HEK293 (cell line): ENCODE results near the gene RNPS1.

Source experiments
- BCL11B ChIP-seq: fragments of 450-650 bp; formaldehyde crosslinking; IDR thresholded peaks from 2 replicates; pipeline ENCODE4 v1.5.1; 2016; ENCODE audit warnings: low read depth, missing biosample characterization, missing genetic modification characterization
- GLIS2 ChIP-seq: fragments of 450-650 bp; formaldehyde crosslinking; IDR thresholded peaks from 2 replicates; pipeline ENCODE4 v1.5.1; 2016; ENCODE audit warnings: missing biosample characterization, missing genetic modification characterization
- KLF9 ChIP-seq: fragments of 450-650 bp; formaldehyde crosslinking; IDR thresholded peaks from 2 replicates; pipeline ENCODE4 v1.5.1; 2016; ENCODE audit warnings: missing biosample characterization, missing genetic modification characterization, low read depth
- MEIS1 ChIP-seq: sonication (generic); formaldehyde crosslinking; IDR thresholded peaks from 2 replicates; pipeline ENCODE4 v1.8.1; 2022; ENCODE audit warnings: missing genetic modification reagents, mild to moderate bottlenecking, borderline replicate concordance
- RBAK ChIP-seq: fragments of 450-650 bp; formaldehyde crosslinking; IDR thresholded peaks from 2 replicates; pipeline ENCODE4 v1.5.1; 2016; ENCODE audit warnings: missing biosample characterization, missing genetic modification characterization
- SALL2 ChIP-seq: fragments of 450-650 bp; formaldehyde crosslinking; IDR thresholded peaks from 2 replicates; pipeline ENCODE4 v1.5.0; 2017; ENCODE audit warnings: missing biosample characterization, mild to moderate bottlenecking, missing genetic modification characterization, borderline replicate concordance
- SETDB1 ChIP-seq: IDR thresholded peaks from one replicate; pipeline ENCODE4 v1.6.1; 2017; ENCODE audit warnings: mild to moderate bottlenecking, low read length, moderate library complexity, mixed read lengths; ENCODE audit not compliant: insufficient read length
- ZBTB1 ChIP-seq: fragments of 450-650 bp; formaldehyde crosslinking; IDR thresholded peaks from 2 replicates; pipeline ENCODE4 v1.5.1; 2016; ENCODE audit warnings: missing biosample characterization, missing genetic modification characterization
- ZBTB17 ChIP-seq: fragments of 450-650 bp; formaldehyde crosslinking; IDR thresholded peaks from 2 replicates; pipeline ENCODE4 v1.5.1; 2016; ENCODE audit warnings: missing biosample characterization, missing genetic modification characterization
- ZBTB8A ChIP-seq: fragments of 450-650 bp; formaldehyde crosslinking; IDR thresholded peaks from 2 replicates; pipeline ENCODE4 v1.5.1; 2016; ENCODE audit warnings: missing biosample characterization, missing genetic modification characterization
- ZFP37 ChIP-seq: fragments of 450-650 bp; formaldehyde crosslinking; IDR thresholded peaks from 2 replicates; pipeline ENCODE4 v1.5.1; 2016; ENCODE audit warnings: missing biosample characterization, missing genetic modification characterization
- ZIC2 ChIP-seq: fragments of 450-650 bp; formaldehyde crosslinking; IDR thresholded peaks from 2 replicates; pipeline ENCODE4 v1.5.1; 2016; ENCODE audit warnings: missing biosample characterization, missing genetic modification characterization
- ZNF121 ChIP-seq: fragments of 450-650 bp; formaldehyde crosslinking; IDR thresholded peaks from 2 replicates; pipeline ENCODE4 v1.5.1; 2016; ENCODE audit warnings: missing biosample characterization, missing genetic modification characterization
- ZNF132 ChIP-seq: fragments of 450-650 bp; formaldehyde crosslinking; IDR thresholded peaks from 2 replicates; pipeline ENCODE4 v1.5.1; 2017; ENCODE audit warnings: missing biosample characterization, missing genetic modification characterization, borderline replicate concordance
- ZNF138 ChIP-seq: fragments of 450-650 bp; formaldehyde crosslinking; IDR thresholded peaks from 2 replicates; pipeline ENCODE4 v1.5.1; 2016; ENCODE audit warnings: missing biosample characterization, missing genetic modification characterization, borderline replicate concordance
- ZNF16 ChIP-seq: fragments of 450-650 bp; formaldehyde crosslinking; IDR thresholded peaks from 2 replicates; pipeline ENCODE4 v1.5.1; 2016; ENCODE audit warnings: low read depth, missing biosample characterization, missing genetic modification characterization
- ZNF169 ChIP-seq: fragments of 450-650 bp; formaldehyde crosslinking; IDR thresholded peaks from 2 replicates; pipeline ENCODE4 v1.5.1; 2016; ENCODE audit warnings: missing biosample characterization, missing genetic modification characterization
- ZNF175 ChIP-seq: fragments of 450-650 bp; formaldehyde crosslinking; IDR thresholded peaks from 2 replicates; pipeline ENCODE4 v1.5.1; 2016; ENCODE audit warnings: missing biosample characterization, missing genetic modification characterization
- ZNF184 ChIP-seq: fragments of 450-650 bp; IDR thresholded peaks from 2 replicates; pipeline ENCODE4 v1.5.1; 2018; ENCODE audit warnings: missing biosample characterization, mild to moderate bottlenecking, missing genetic modification characterization
- ZNF2 ChIP-seq: fragments of 450-650 bp; formaldehyde crosslinking; IDR thresholded peaks from 2 replicates; pipeline ENCODE4 v1.5.1; 2016; ENCODE audit warnings: missing biosample characterization, missing genetic modification characterization
- ZNF211 ChIP-seq: fragments of 450-650 bp; formaldehyde crosslinking; IDR thresholded peaks from 2 replicates; pipeline ENCODE4 v1.5.1; 2016; ENCODE audit warnings: low read depth, missing biosample characterization, missing genetic modification characterization
- ZNF23 ChIP-seq: fragments of 450-650 bp; formaldehyde crosslinking; IDR thresholded peaks from 2 replicates; pipeline ENCODE4 v1.5.1; 2016; ENCODE audit warnings: missing biosample characterization, missing genetic modification characterization, borderline replicate concordance
- ZNF324 ChIP-seq: fragments of 450-650 bp; formaldehyde crosslinking; IDR thresholded peaks from 2 replicates; pipeline ENCODE4 v1.5.1; 2016; ENCODE audit warnings: missing biosample characterization, missing genetic modification characterization
- ZNF366 ChIP-seq: fragments of 450-650 bp; formaldehyde crosslinking; conservative IDR thresholded peaks from 2 replicates; pipeline ENCODE4 v1.5.1; 2016; ENCODE audit warnings: missing biosample characterization, missing genetic modification characterization
- ZNF48 ChIP-seq: fragments of 450-650 bp; formaldehyde crosslinking; IDR thresholded peaks from 2 replicates; pipeline ENCODE4 v1.5.1; 2016; ENCODE audit warnings: missing biosample characterization, missing genetic modification characterization
- ZNF623 ChIP-seq: fragments of 450-650 bp; formaldehyde crosslinking; IDR thresholded peaks from 2 replicates; pipeline ENCODE4 v1.5.1; 2016; ENCODE audit warnings: missing biosample characterization, missing genetic modification characterization
- ZNF626 ChIP-seq: fragments of 450-650 bp; sonication (Bioruptor Pico); formaldehyde crosslinking; IDR thresholded peaks from 2 replicates; pipeline ENCODE4 v1.5.1; 2018; ENCODE audit warnings: missing biosample characterization, missing genetic modification characterization, inconsistent platforms
- ZNF629 ChIP-seq: fragments of 450-650 bp; formaldehyde crosslinking; IDR thresholded peaks from 2 replicates; pipeline ENCODE4 v1.5.1; 2017; ENCODE audit warnings: missing biosample characterization, missing genetic modification characterization
- ZNF664 ChIP-seq: fragments of 450-650 bp; formaldehyde crosslinking; IDR thresholded peaks from 2 replicates; pipeline ENCODE4 v1.5.1; 2016; ENCODE audit warnings: missing biosample characterization, missing genetic modification characterization
- ZNF747 ChIP-seq: fragments of 450-650 bp; formaldehyde crosslinking; IDR thresholded peaks from 2 replicates; pipeline ENCODE4 v1.5.1; 2016; ENCODE audit warnings: missing biosample characterization, missing genetic modification characterization
- ZNF76 ChIP-seq: fragments of 450-650 bp; formaldehyde crosslinking; IDR thresholded peaks from 2 replicates; pipeline ENCODE4; 2016; ENCODE audit warnings: low read depth, missing biosample characterization, missing genetic modification characterization, borderline replicate concordance
- ZNF785 ChIP-seq: fragments of 450-650 bp; formaldehyde crosslinking; IDR thresholded peaks from 2 replicates; pipeline ENCODE4 v1.5.1; 2016; ENCODE audit warnings: missing biosample characterization, missing genetic modification characterization
- ZSCAN16 ChIP-seq: fragments of 450-650 bp; formaldehyde crosslinking; IDR thresholded peaks from 2 replicates; pipeline ENCODE4 v1.5.1; 2016; ENCODE audit warnings: missing biosample characterization, missing genetic modification characterization
- TF ChIP-seq, protein P1 (sequence below): fragments of 450-650 bp; formaldehyde crosslinking; IDR thresholded peaks from 2 replicates; pipeline ENCODE4 v1.5.1; 2017; ENCODE audit warnings: missing biosample characterization, missing genetic modification characterization
- TF ChIP-seq, protein P2 (sequence below): fragments of 450-650 bp; formaldehyde crosslinking; IDR thresholded peaks from 2 replicates; pipeline ENCODE4 v1.5.1; 2016; ENCODE audit warnings: missing biosample characterization, missing genetic modification characterization, low read depth
- TF ChIP-seq, protein P3 (sequence below): fragments of 450-650 bp; formaldehyde crosslinking; IDR thresholded peaks from 2 replicates; pipeline ENCODE4 v1.5.1; 2016; ENCODE audit warnings: missing biosample characterization, missing genetic modification characterization
- TF ChIP-seq, protein P4 (sequence below): fragments of 450-650 bp; formaldehyde crosslinking; IDR thresholded peaks from 2 replicates; pipeline ENCODE4 v1.5.1; 2016; ENCODE audit warnings: missing biosample characterization, missing genetic modification characterization

Gene RNPS1

DNA sequence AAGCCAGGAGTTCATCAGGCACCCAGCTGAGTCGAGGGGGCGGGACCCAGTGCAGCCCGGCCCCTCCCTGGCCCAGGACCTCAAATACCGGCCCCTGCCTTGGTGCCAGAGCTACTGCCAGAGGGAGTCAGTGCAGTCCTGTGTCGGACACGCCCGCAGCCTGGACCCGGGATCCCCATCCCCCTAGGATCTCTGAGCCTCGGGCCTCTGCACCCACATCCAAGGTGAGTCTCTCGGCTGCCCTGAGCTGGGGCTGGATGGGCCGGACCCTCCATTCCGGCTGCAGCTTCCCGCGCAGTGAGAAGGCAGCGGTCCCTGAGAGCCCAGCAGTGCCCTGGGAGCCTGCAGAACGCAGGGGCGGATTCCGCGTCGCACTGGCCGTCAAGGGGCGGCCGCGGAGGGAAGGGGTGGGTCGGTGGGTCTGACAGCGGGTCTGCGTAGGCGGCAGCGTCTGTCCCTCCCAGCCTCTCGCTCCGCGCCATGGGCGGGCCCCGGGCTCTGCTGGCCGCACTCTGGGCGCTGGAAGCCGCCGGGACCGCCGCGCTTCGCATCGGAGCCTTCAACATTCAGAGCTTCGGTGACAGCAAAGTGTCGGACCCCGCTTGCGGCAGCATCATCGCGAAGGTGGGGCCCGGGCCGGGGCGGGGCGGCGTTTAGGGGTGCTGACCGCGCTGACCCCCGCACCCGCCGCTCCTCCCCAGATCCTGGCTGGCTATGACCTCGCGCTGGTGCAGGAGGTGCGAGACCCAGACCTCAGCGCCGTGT lies 31.4 kb downstream of the RNPS1 start, which contains the start of gene DNASE1L2 (continued):
- TF ChIP-seq ZNF132 (tag by site-specific recombination), result no peak
- no peak for TF ChIP-seq ZNF747 (tag by site-specific recombination)
- no peak for TF ChIP-seq ZNF48 (tag by site-specific recombination)
- TF ChIP-seq ZNF16 (tag by site-specific recombination), result no peak
- TF ChIP-seq ZNF121 (tag by site-specific recombination), result no peak
- no peak for TF ChIP-seq MEIS1 (CRISPR knock-in tag)
- no peak for TF ChIP-seq ZNF76
- TF ChIP-seq, protein P1, sequence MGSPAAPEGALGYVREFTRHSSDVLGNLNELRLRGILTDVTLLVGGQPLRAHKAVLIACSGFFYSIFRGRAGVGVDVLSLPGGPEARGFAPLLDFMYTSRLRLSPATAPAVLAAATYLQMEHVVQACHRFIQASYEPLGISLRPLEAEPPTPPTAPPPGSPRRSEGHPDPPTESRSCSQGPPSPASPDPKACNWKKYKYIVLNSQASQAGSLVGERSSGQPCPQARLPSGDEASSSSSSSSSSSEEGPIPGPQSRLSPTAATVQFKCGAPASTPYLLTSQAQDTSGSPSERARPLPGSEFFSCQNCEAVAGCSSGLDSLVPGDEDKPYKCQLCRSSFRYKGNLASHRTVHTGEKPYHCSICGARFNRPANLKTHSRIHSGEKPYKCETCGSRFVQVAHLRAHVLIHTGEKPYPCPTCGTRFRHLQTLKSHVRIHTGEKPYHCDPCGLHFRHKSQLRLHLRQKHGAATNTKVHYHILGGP (tag by site-specific recombination), result no peak
- no peak for TF ChIP-seq ZBTB17 (tag by site-specific recombination)
- no peak for TF ChIP-seq ZNF184 (tag by site-specific recombination)
- no peak for TF ChIP-seq ZNF664 (tag by site-specific recombination)
- TF ChIP-seq ZNF169 (tag by site-specific recombination), result no peak
- no peak for TF ChIP-seq ZNF211 (tag by site-specific recombination)
- TF ChIP-seq ZIC2 (tag by site-specific recombination), result no peak
- TF ChIP-seq SETDB1, result no peak
- no peak for TF ChIP-seq RBAK (tag by site-specific recombination)
- no peak for TF ChIP-seq ZNF175 (tag by site-specific recombination)
- TF ChIP-seq ZBTB8A, result no peak
- no peak for TF ChIP-seq ZNF626 (tag by site-specific recombination)
- TF ChIP-seq ZNF23 (tag by site-specific recombination), result no peak
- no peak for TF ChIP-seq ZNF785 (tag by site-specific recombination)
- peak; percentile 23; the same call in 1 of the 2 replicates for TF ChIP-seq ZNF629
- peak; percentile 71 for TF ChIP-seq KLF9 (tag by site-specific recombination)
- no peak for TF ChIP-seq ZNF138 (tag by site-specific recombination)
- no peak for TF ChIP-seq GLIS2 (tag by site-specific recombination)
- no peak for TF ChIP-seq SALL2 (tag by site-specific recombination)
- no peak for TF ChIP-seq ZBTB1
- no peak for TF ChIP-seq ZNF366 (tag by site-specific recombination)
- TF ChIP-seq ZNF2 (tag by site-specific recombination), result no peak
- peak; percentile 15; the same call in 1 of the 2 replicates for TF ChIP-seq BCL11B
- 0 out of 2 replicates have a peak, but pooled peaks have one; percentile 28 for TF ChIP-seq ZFP37 (tag by site-specific recombination)
- TF ChIP-seq, protein P2, sequence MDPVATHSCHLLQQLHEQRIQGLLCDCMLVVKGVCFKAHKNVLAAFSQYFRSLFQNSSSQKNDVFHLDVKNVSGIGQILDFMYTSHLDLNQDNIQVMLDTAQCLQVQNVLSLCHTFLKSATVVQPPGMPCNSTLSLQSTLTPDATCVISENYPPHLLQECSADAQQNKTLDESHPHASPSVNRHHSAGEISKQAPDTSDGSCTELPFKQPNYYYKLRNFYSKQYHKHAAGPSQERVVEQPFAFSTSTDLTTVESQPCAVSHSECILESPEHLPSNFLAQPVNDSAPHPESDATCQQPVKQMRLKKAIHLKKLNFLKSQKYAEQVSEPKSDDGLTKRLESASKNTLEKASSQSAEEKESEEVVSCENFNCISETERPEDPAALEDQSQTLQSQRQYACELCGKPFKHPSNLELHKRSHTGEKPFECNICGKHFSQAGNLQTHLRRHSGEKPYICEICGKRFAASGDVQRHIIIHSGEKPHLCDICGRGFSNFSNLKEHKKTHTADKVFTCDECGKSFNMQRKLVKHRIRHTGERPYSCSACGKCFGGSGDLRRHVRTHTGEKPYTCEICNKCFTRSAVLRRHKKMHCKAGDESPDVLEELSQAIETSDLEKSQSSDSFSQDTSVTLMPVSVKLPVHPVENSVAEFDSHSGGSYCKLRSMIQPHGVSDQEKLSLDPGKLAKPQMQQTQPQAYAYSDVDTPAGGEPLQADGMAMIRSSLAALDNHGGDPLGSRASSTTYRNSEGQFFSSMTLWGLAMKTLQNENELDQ, result no peak
- TF ChIP-seq, protein P3, sequence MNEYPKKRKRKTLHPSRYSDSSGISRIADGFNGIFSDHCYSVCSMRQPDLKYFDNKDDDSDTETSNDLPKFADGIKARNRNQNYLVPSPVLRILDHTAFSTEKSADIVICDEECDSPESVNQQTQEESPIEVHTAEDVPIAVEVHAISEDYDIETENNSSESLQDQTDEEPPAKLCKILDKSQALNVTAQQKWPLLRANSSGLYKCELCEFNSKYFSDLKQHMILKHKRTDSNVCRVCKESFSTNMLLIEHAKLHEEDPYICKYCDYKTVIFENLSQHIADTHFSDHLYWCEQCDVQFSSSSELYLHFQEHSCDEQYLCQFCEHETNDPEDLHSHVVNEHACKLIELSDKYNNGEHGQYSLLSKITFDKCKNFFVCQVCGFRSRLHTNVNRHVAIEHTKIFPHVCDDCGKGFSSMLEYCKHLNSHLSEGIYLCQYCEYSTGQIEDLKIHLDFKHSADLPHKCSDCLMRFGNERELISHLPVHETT, result 0 out of 2 replicates have a peak, but pooled peaks have one; percentile 19
- no peak for TF ChIP-seq ZNF324
- TF ChIP-seq, protein P4, sequence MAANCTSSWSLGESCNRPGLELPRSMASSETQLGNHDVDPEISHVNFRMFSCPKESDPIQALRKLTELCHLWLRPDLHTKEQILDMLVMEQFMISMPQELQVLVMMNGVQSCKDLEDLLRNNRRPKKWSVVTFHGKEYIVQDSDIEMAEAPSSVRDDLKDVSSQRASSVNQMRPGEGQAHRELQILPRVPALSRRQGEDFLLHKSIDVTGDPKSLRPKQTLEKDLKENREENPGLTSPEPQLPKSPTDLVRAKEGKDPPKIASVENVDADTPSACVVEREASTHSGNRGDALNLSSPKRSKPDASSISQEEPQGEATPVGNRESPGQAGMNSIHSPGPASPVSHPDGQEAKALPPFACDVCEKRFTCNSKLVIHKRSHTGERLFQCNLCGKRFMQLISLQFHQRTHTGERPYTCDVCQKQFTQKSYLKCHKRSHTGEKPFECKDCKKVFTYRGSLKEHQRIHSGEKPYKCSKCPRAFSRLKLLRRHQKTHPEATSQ (tag by site-specific recombination), result no peak
- TF ChIP-seq ZSCAN16 (tag by site-specific recombination), result no peak
- no peak for TF ChIP-seq ZNF623 (tag by site-specific recombination)
